ENCODE results near the gene DPP4.

Gene DPP4

DNA sequence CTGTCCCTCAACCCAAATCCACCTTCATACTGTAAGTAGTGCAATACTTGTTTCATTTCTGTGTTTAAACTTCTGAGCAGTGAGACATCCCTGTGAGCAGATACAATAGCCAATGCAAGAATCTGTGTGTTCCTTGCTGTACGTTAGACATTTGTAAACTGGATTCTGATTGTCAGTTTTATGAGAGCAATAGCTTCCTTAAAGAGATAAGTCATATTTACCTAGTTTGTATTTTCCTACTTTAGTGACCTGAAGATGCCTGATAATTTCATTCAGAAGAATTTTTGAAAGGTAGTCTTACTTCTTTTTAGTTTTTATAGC, 90.7 kb downstream of the DPP4 start:
- WGBS, 2 donors (ENCODE audit: extremely low coverage in 2 of 2, insufficient read length in 2 of 2, insufficient replicate concordance in 1 of 2) = no CpG with 5 or more reads among the region's 1 CpG
- no peak overlapping the region for H3K4ac ChIP-seq (ENCODE audit: low read length)
- H3K9me3 ChIP-seq (replicated peaks in 1 of 2; ENCODE audit: control insufficient read depth in 2 of 2, insufficient read depth in 1 of 2, low read depth in 1 of 2, low read length in 2 of 2) = no peaks in the 10 kb centered on the region
- no peaks in the 10 kb centered on the region for H3K79me1 ChIP-seq (ENCODE audit: low read depth, low read length)
- H3K36me3 ChIP-seq (replicated peaks in 1 of 2; ENCODE audit: control insufficient read depth in 2 of 2, insufficient read depth in 2 of 2, low read length in 2 of 2) = no peaks in the 10 kb centered on the region
- no peak overlapping the region for H3K9ac ChIP-seq (ENCODE audit: low read depth, low read length, poor library complexity)
- H2AK5ac ChIP-seq (ENCODE audit: low read depth, low read length) = no peak overlapping the region
- H2BK5ac ChIP-seq (ENCODE audit: low read length) = no peak overlapping the region
- no peaks in the 10 kb centered on the region for H3K27me3 ChIP-seq (ENCODE audit: control insufficient read depth in 3 of 3, insufficient read depth in 3 of 3, low read depth in 1 of 3, low read length in 3 of 3)
- no peak overlapping the region for H4K91ac ChIP-seq (ENCODE audit: low read depth, low read length, poor library complexity)
- H3K23ac ChIP-seq (ENCODE audit: low read depth, low read length, poor library complexity) = no peak overlapping the region
- H3K4me1 ChIP-seq (ENCODE audit: control insufficient read depth in 2 of 2, insufficient read depth in 1 of 2, low read depth in 1 of 2, low read length in 2 of 2) = no peaks in the 10 kb centered on the region
- DNase-seq (ENCODE audit: low spot score) = no peak
- H3K14ac ChIP-seq (ENCODE audit: low read length) = no peak overlapping the region
- H2BK12ac ChIP-seq (ENCODE audit: low read length) = no peak overlapping the region
- no peak overlapping the region for H3K4me2 ChIP-seq (ENCODE audit: insufficient read depth, low read length, poor library complexity, severe bottlenecking)
- no peak overlapping the region for H4K8ac ChIP-seq (ENCODE audit: low read depth, low read length)
- no peak overlapping the region for H2BK120ac ChIP-seq (ENCODE audit: low read depth, low read length)
- no peak overlapping the region for H3K27ac ChIP-seq (replicated peaks; ENCODE audit: low read length)
- H3K18ac ChIP-seq (ENCODE audit: low read length) = no peak overlapping the region
- H2AFZ ChIP-seq (ENCODE audit: low read length) = no peak overlapping the region
- no peak overlapping the region for H2BK15ac ChIP-seq (ENCODE audit: low read length)
- H3K4me3 ChIP-seq (ENCODE audit: low read length in 2 of 2) = no peak overlapping the region

GRCh38 chr2:161982548-161983330, 91.3 kb downstream of the DPP4 start:
- no peak overlapping the region for H3K23ac ChIP-seq (ENCODE audit: low read depth, low read length, poor library complexity)
- H2AK5ac ChIP-seq (ENCODE audit: low read depth, low read length) = no peak overlapping the region

DNA sequence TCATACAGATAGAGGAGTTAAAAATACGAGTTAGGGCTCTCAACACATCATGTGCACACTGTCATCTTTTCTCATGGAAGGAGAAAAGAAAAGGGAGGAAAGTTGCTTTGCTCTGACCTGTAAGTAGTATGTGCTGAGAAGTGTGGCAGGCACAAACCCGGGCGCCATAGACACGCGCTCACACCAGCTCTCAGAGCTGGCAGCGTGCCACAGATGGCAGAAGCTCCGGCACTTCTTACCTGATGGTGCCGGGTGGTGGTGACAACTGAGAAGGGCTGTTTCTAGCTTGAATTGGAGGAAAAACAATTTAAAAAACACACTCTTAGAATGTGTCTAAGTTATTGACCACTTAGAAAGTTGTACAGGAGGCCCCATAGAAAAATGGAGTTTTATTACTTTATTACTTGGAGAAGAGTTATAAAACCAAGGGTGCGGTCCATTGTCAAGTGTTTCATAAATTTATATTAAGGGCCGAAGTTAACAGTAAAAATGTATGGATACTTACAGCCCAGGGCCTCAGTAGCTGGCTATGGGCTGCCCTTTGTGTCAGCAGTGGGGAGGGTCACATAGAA, 92.2 kb downstream of the DPP4 start:
- H2BK120ac ChIP-seq (ENCODE audit: low read depth, low read length) = no peak overlapping the region
- no peak overlapping the region for H3K18ac ChIP-seq (ENCODE audit: low read length)
- H3K36me3 ChIP-seq (replicated peaks in 1 of 2; ENCODE audit: control insufficient read depth in 2 of 2, insufficient read depth in 2 of 2, low read length in 2 of 2) = no peaks in the 10 kb centered on the region
- no peak overlapping the region for H2AK5ac ChIP-seq (ENCODE audit: low read depth, low read length)
- no CpG with 5 or more reads among the region's 10 CpGs for WGBS, 2 donors (ENCODE audit: extremely low coverage in 2 of 2, insufficient read length in 2 of 2, insufficient replicate concordance in 1 of 2)
- DNase-seq (ENCODE audit: low spot score) = no peak
- H3K14ac ChIP-seq (ENCODE audit: low read length) = no peak overlapping the region
- no peak overlapping the region for H3K27ac ChIP-seq (replicated peaks; ENCODE audit: low read length)
- H3K27me3 ChIP-seq (ENCODE audit: control insufficient read depth in 3 of 3, insufficient read depth in 3 of 3, low read depth in 1 of 3, low read length in 3 of 3) = no peaks in the 10 kb centered on the region
- H3K4me3 ChIP-seq (ENCODE audit: low read length in 2 of 2) = no peak overlapping the region
- H3K79me1 ChIP-seq (ENCODE audit: low read depth, low read length) = no peaks in the 10 kb centered on the region
- no peak overlapping the region for H2BK12ac ChIP-seq (ENCODE audit: low read length)
- H3K4me2 ChIP-seq (ENCODE audit: insufficient read depth, low read length, poor library complexity, severe bottlenecking) = no peak overlapping the region
- no peak overlapping the region for H2BK15ac ChIP-seq (ENCODE audit: low read length)
- no peak overlapping the region for H2BK5ac ChIP-seq (ENCODE audit: low read length)
- H4K8ac ChIP-seq (ENCODE audit: low read depth, low read length) = no peak overlapping the region
- no peak overlapping the region for H4K91ac ChIP-seq (ENCODE audit: low read depth, low read length, poor library complexity)
- H3K4ac ChIP-seq (ENCODE audit: low read length) = no peak overlapping the region
- H3K9me3 ChIP-seq (replicated peaks in 1 of 2; ENCODE audit: control insufficient read depth in 2 of 2, insufficient read depth in 1 of 2, low read depth in 1 of 2, low read length in 2 of 2) = no peaks in the 10 kb centered on the region
- no peak overlapping the region for H3K23ac ChIP-seq (ENCODE audit: low read depth, low read length, poor library complexity)
- H3K9ac ChIP-seq (ENCODE audit: low read depth, low read length, poor library complexity) = no peak overlapping the region
- no peaks in the 10 kb centered on the region for H3K4me1 ChIP-seq (ENCODE audit: control insufficient read depth in 2 of 2, insufficient read depth in 1 of 2, low read depth in 1 of 2, low read length in 2 of 2)
- no peak overlapping the region for H2AFZ ChIP-seq (ENCODE audit: low read length)

More at GRCh38 chr2:161982548-161983330, 91.3 kb downstream of the DPP4 start:
- Histone ChIP-seq H3K4me1 (ENCODE audit: control insufficient read depth in 2 of 2, insufficient read depth in 1 of 2, low read depth in 1 of 2, low read length in 2 of 2) (no peaks in the 10 kb centered on the region), H3K9me3 (replicated peaks in 1 of 2; ENCODE audit: control insufficient read depth in 2 of 2, insufficient read depth in 1 of 2, low read depth in 1 of 2, low read length in 2 of 2) (no peaks in the 10 kb centered on the region), H3K4ac (ENCODE audit: low read length) (no peak overlapping the region), H3K18ac (ENCODE audit: low read length) (no peak overlapping the region), H2BK5ac (ENCODE audit: low read length) (no peak overlapping the region), H3K9ac (ENCODE audit: low read depth, low read length, poor library complexity) (no peak overlapping the region), H3K27me3 (ENCODE audit: control insufficient read depth in 3 of 3, insufficient read depth in 3 of 3, low read depth in 1 of 3, low read length in 3 of 3) (no peaks in the 10 kb centered on the region), H2BK12ac (ENCODE audit: low read length) (no peak overlapping the region), H2BK15ac (ENCODE audit: low read length) (no peak overlapping the region), H2BK120ac (ENCODE audit: low read depth, low read length) (no peak overlapping the region), H2AFZ (ENCODE audit: low read length) (no peak overlapping the region), H3K79me1 (ENCODE audit: low read depth, low read length) (no peaks in the 10 kb centered on the region), H3K4me2 (ENCODE audit: insufficient read depth, low read length, poor library complexity, severe bottlenecking) (no peak overlapping the region), H3K14ac (ENCODE audit: low read length) (no peak overlapping the region), H4K8ac (ENCODE audit: low read depth, low read length) (no peak overlapping the region), H3K4me3 (ENCODE audit: low read length in 2 of 2) (no peak overlapping the region), H3K27ac (replicated peaks; ENCODE audit: low read length) (no peak overlapping the region), H3K36me3 (replicated peaks in 1 of 2; ENCODE audit: control insufficient read depth in 2 of 2, insufficient read depth in 2 of 2, low read length in 2 of 2) (no peaks in the 10 kb centered on the region), H4K91ac (ENCODE audit: low read depth, low read length, poor library complexity) (no peak overlapping the region)
- no CpG with 5 or more reads among the region's 7 CpGs for WGBS, 2 donors (ENCODE audit: extremely low coverage in 2 of 2, insufficient read length in 2 of 2, insufficient replicate concordance in 1 of 2)
- no peak for DNase-seq (ENCODE audit: low spot score)

GRCh38 chr2:161980976-161981375, 93.0 kb downstream of the DPP4 start:
- Histone ChIP-seq H2BK15ac (ENCODE audit: low read length) (no peak overlapping the region), H3K18ac (ENCODE audit: low read length) (no peak overlapping the region)

More at GRCh38 chr2:161980976-161981375, 93.0 kb downstream of the DPP4 start:
- H3K4me3 ChIP-seq (ENCODE audit: low read length in 2 of 2) = no peak overlapping the region
- no peak overlapping the region for H3K14ac ChIP-seq (ENCODE audit: low read length)
- H3K27ac ChIP-seq (replicated peaks; ENCODE audit: low read length) = no peak overlapping the region
- H3K27me3 ChIP-seq (ENCODE audit: control insufficient read depth in 3 of 3, insufficient read depth in 3 of 3, low read depth in 1 of 3, low read length in 3 of 3) = no peaks in the 10 kb centered on the region
- no peak overlapping the region for H3K4ac ChIP-seq (ENCODE audit: low read length)
- H4K8ac ChIP-seq (ENCODE audit: low read depth, low read length) = no peak overlapping the region
- no peak for DNase-seq (ENCODE audit: low spot score)
- no peak overlapping the region for H4K91ac ChIP-seq (ENCODE audit: low read depth, low read length, poor library complexity)
- no peaks in the 10 kb centered on the region for H3K36me3 ChIP-seq (replicated peaks in 1 of 2; ENCODE audit: control insufficient read depth in 2 of 2, insufficient read depth in 2 of 2, low read length in 2 of 2)
- WGBS, 2 donors (ENCODE audit: extremely low coverage in 2 of 2, insufficient read length in 2 of 2, insufficient replicate concordance in 1 of 2) = no CpG with 5 or more reads among the region's 1 CpG
- no peaks in the 10 kb centered on the region for H3K79me1 ChIP-seq (ENCODE audit: low read depth, low read length)
- no peaks in the 10 kb centered on the region for H3K4me1 ChIP-seq (ENCODE audit: control insufficient read depth in 2 of 2, insufficient read depth in 1 of 2, low read depth in 1 of 2, low read length in 2 of 2)
- no peaks in the 10 kb centered on the region for H3K9me3 ChIP-seq (replicated peaks in 1 of 2; ENCODE audit: control insufficient read depth in 2 of 2, insufficient read depth in 1 of 2, low read depth in 1 of 2, low read length in 2 of 2)
- H2AK5ac ChIP-seq (ENCODE audit: low read depth, low read length) = no peak overlapping the region
- no peak overlapping the region for H2BK12ac ChIP-seq (ENCODE audit: low read length)
- no peak overlapping the region for H2BK5ac ChIP-seq (ENCODE audit: low read length)
- no peak overlapping the region for H2AFZ ChIP-seq (ENCODE audit: low read length)
- no peak overlapping the region for H2BK120ac ChIP-seq (ENCODE audit: low read depth, low read length)
- no peak overlapping the region for H3K9ac ChIP-seq (ENCODE audit: low read depth, low read length, poor library complexity)
- no peak overlapping the region for H3K23ac ChIP-seq (ENCODE audit: low read depth, low read length, poor library complexity)
- no peak overlapping the region for H3K4me2 ChIP-seq (ENCODE audit: insufficient read depth, low read length, poor library complexity, severe bottlenecking)
